ENCODE measurements around the gene TECPR2. TPM values are rescaled to one million over a fixed set of nuclear protein-coding genes. Genes with fewer than 3 reads are reported as not detected.

TECPR2 gene
- total and polyA plus RNA-seq, 8 donors, result 3.3 to 18.2 (median 10.5) TPM

GRCh38 chr14:102504328-102504999 lies 141.7 kb downstream of the TECPR2 start:
- intact Hi-C loops (cut with DNase I), result no loop called here
- ATAC-seq (no peak), DNase-seq (no peak), FAIRE-seq (no peak)
- H3K4me1 ChIP-seq, result peaks cover 0 to 3% (median 0%) of the 10 kb centered on the region in 3 donors
- no peaks in the 10 kb centered on the region for H3K36me3 ChIP-seq
- no peaks in the 10 kb centered on the region for H3K27me3 ChIP-seq
- WGBS, 2 donors, result 67 to 80% methylated on average over 18 of the region's 18 CpGs
- peak overlapping the region in 1 of 4 donors; percentile 6 for H3K27ac ChIP-seq
- H3K9me3 ChIP-seq, result no peaks in the 10 kb centered on the region
- TF ChIP-seq, protein P1, sequence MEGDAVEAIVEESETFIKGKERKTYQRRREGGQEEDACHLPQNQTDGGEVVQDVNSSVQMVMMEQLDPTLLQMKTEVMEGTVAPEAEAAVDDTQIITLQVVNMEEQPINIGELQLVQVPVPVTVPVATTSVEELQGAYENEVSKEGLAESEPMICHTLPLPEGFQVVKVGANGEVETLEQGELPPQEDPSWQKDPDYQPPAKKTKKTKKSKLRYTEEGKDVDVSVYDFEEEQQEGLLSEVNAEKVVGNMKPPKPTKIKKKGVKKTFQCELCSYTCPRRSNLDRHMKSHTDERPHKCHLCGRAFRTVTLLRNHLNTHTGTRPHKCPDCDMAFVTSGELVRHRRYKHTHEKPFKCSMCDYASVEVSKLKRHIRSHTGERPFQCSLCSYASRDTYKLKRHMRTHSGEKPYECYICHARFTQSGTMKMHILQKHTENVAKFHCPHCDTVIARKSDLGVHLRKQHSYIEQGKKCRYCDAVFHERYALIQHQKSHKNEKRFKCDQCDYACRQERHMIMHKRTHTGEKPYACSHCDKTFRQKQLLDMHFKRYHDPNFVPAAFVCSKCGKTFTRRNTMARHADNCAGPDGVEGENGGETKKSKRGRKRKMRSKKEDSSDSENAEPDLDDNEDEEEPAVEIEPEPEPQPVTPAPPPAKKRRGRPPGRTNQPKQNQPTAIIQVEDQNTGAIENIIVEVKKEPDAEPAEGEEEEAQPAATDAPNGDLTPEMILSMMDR (IDR thresholded peaks at IDR 0.05), result no peak
- no peak overlapping the region for H3K4me3 ChIP-seq

GRCh38 chr14:102505000-102505619 lies 142.4 kb downstream of the TECPR2 start:
- ATAC-seq (no peak), FAIRE-seq (no peak), DNase-seq (no peak)
- Histone ChIP-seq H3K27ac (no peak overlapping the region), H3K9me3 (no peaks in the 10 kb centered on the region), H3K4me1 (peaks cover 0 to 3% (median 0%) of the 10 kb centered on the region in 3 donors), H3K36me3 (no peaks in the 10 kb centered on the region), H3K4me3 (no peak overlapping the region), H3K27me3 (no peaks in the 10 kb centered on the region)
- TF ChIP-seq, protein P1 (IDR thresholded peaks at IDR 0.05), result no peak
- intact Hi-C loops (cut with DNase I), result no loop called here
- 83 to 94% methylated on average over 7 of the region's 7 CpGs for WGBS, 2 donors

GRCh38 chr14:102505775-102506625 lies 143.3 kb downstream of the TECPR2 start:
- intact Hi-C loops (cut with DNase I), result no loop called here
- ATAC-seq (no peak), FAIRE-seq (no peak), DNase-seq (no peak)
- H3K4me1 ChIP-seq, result peaks cover 0 to 3% (median 0%) of the 10 kb centered on the region in 3 donors
- H3K27me3 ChIP-seq, result no peaks in the 10 kb centered on the region
- H3K9me3 ChIP-seq, result no peaks in the 10 kb centered on the region
- TF ChIP-seq, protein P1 (IDR thresholded peaks at IDR 0.05), result no peak
- no peak overlapping the region for H3K4me3 ChIP-seq
- H3K36me3 ChIP-seq, result no peaks in the 10 kb centered on the region
- H3K27ac ChIP-seq, result no peak overlapping the region
- 91 to 94% methylated on average over 16 to 19 of the region's 19 CpGs for WGBS, 2 donors

DNA sequence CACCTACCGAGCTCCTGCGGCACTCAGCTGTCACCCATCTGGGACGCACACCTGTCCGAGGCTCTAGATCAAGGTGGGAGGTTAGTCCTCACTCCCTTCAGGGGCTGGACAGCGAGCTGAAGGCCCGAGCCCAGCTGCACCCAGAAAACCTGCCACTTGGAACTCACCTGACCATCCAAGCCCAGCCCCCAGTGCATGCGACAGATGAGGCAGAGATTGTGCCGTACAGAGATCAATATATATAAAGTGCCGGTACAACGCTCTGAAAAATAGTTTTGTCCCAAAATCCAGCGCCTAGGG lies 143.8 kb downstream of the TECPR2 start:
- FAIRE-seq, result no peak
- Histone ChIP-seq H3K27me3 (no peaks in the 10 kb centered on the region), H3K27ac (no peak overlapping the region), H3K36me3 (no peaks in the 10 kb centered on the region), H3K9me3 (no peaks in the 10 kb centered on the region), H3K4me1 (peaks cover 0 to 3% (median 0%) of the 10 kb centered on the region in 3 donors), H3K4me3 (no peak overlapping the region)
- intact Hi-C loops (cut with DNase I), result no loop called here
- 95 to 98% methylated on average over 11 of the region's 11 CpGs for WGBS, 2 donors
- no peak for ATAC-seq
- TF ChIP-seq, protein P1 (IDR thresholded peaks at IDR 0.05), result no peak
- DNase-seq, result no peak

Data from pancreas (tissue), 10 donors.